NK-92 (cell line): Measurements from ENCODE around the gene ALPI.
"Not testable (repeated sequence)": the region's sequence is repeated elsewhere in the genome, so short reads cannot be mapped to it uniquely, and the experiment has no call there.

ENCODE experiments used
- DNase-seq: peaks from one replicate; lab custom pipeline; 2025; ENCODE audit not compliant: unreplicated experiment; lab: John Stamatoyannopoulos, UW

The ALPI gene

DNA sequence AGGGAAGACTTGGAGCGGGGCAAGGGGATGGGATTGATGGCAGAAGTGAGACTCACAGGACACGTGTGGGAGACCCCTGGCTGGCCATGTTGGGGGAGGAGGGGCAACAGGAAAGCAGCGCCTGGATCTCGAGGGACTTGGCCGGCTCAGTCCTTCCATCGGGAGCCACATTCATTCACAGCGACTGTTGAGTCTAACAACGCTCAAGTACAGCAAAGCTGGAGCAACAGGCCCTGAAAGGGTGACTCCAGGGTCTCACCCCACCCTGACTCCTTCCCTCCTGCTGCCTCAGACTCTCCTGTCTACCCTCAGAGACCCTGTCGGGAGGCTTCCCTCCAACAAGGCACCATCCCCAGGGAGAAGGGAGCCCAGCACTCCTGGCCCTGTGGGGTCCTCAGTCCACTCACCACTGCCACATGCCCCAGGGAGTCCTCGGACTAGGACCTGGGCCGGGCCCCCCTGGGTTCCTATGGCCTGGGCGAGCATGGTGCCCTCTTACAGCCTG lies 14.8 kb upstream of the ALPI start:
- DNase-seq: no peak

DNA sequence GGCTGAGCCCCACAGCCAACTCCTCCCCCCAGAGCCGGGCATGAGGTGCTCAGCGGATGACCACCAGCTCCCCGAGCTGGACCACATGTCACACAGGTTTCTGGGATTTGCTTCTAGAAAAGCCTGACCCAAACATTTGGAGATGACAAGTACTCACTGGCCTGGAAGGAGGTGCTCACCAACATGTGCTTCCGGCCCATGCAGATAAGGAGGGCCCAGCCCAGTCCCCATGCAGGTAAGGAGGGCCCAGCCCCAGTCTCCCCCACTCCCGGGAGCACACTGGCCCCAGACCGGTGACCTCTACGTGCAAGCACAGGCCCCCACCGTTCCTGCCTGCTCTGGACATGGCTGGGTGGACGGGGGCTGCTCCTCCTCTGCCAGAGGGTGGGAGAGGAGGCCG lies 14.0 kb upstream of the ALPI start:
- DNase-seq: not testable (repeated sequence)

- DNase-seq: not testable (repeated sequence)
Observed at GRCh38 chr2:232442431-232442830, 13.5 kb upstream of the ALPI start.

DNA sequence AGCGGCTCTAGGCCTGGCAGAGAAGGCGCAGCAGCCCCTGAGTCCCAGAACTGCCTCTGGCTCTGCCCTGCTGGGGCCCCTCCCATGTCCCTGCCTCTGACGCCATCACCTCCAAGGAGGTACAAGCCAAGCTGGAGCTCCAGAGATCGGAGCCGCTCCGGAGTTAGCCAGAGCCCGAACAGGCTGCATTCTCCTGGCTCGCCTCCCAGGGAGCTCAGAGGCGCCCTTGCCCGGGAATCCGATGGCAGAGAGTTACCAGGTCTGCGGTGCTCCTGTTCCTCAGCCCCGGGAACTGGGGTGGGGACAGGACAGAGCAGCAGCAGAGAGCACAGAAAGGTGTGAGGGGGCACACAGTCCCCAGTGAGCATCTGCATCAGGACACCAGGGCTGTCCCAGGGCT lies 12.9 kb upstream of the ALPI start:
- not testable (repeated sequence) for DNase-seq

DNA sequence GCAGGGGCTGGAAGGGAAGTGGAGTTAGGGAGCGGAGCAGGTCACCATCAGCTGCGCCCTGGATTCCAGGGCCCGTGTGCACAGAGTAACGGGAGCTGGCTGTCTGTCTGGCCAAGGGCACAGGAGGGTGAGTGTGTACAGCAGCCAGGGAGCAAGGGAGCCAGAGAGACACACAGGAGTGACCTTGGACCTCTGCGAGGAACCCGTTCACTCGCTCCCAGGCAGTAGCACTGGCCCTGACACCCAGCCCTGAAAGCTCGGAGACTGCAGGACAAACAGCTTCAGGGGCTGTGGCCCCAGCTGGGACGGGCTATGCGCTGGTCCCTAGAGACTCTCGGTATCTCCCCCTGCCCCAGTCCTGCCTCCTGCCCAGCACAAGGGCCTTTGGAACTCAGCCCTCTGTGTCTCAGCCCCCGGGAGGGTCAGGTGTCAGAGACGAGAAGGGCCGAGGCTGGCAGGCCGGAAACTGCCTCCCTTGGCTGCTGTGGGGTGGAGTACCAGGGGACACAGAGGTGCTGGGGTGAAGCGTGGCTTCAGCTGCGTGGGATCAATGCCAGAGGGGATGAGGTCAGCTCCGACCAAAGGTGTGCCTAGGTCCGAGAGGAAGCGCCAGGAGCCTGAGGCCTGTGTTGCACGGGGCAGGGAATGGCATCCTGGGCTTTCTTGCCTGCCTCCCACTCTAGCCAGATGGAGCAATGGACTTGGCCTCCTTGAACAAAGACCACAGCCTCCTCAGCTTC lies 12.1 kb upstream of the ALPI start:
- not testable (repeated sequence) for DNase-seq

- DNase-seq: no peak
Observed at GRCh38 chr2:232444409-232445148, 11.4 kb upstream of the ALPI start.

DNA sequence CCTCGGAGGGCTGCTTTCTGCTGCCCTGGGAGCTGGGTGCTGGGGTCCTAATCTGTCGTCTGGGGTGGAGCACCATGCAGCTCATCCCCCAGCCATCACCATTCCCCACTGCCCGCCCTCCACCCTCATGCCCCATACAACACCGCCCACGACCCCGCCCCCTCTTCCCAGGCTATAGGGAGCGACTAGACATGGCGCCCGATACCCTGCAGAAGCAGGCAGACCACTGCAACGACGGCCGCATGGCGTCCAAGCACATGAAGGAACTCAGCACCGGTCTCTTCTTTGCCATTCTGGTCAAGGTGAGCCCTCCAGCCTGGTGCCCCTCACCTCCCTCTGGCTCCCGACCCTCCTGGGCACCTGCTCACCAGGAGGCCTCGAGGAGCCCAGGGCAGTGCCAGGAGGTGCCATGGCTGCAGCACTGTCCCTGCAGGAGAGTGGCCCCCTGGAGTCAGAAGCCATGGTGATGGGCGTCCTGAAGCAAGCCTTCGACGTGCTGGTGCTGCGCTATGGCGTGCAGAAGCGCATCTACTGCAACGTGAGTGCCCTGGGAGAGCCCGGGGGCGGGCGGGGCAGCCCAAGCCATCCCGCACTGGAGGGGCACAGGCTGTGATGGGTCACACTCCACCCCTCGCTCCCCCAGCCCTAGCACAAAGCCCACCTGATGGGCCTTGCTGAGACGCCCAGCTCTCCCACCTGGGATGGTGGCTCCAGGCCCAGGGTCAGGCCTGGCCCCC lies 10.6 kb upstream of the ALPI start:
- DNase-seq: not testable (repeated sequence)

DNA sequence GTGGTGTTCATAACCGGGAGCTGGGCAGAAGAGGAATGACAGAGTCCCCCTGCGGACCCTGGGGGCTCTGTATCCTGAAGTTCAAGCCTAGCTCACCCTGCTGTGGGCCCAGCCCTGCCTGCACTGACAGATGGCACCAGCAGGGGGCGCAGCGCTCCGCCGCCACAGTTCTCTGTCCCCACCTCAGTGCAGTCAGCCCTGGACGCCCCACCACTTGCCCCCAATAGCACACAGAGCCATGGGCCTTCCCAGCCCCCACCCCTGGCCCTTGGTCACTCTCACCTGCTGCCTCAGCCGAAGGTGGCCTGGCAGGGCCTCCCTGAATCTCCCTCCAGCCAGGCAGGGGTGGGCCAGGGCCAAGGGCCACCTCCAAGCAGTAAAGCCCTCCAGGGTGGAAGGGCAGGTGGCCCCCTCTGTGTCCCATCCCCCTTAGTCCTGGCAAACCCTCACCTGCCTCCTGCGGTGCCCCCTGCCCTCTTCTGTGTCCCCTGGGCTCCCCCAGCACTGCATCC lies 9.6 kb upstream of the ALPI start:
- not testable (repeated sequence) for DNase-seq

- DNase-seq: no peak
Observed at GRCh38 chr2:232447091-232447620, 8.8 kb upstream of the ALPI start.

- no peak for DNase-seq
Observed at GRCh38 chr2:232447638-232448303, 8.2 kb upstream of the ALPI start.

DNA sequence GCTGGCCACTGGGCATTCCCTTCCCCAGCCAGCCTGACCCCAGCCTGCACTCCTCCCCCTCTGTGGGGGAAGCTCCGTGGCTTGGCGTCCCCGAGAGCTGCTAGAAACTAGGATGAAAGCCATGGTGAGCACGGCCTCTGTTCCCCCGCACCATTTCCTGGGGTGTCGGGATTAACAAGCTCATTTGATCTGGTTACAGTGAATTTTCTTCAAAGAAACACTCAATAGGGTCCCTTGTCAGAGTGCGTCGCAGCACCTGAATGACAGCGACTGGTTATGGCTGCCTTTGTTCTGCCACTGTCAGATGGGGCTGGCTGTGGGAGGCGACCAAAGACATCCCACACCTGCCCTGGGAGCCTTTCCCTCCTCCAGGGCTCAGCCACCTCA lies 7.7 kb upstream of the ALPI start:
- DNase-seq: no peak

DNA sequence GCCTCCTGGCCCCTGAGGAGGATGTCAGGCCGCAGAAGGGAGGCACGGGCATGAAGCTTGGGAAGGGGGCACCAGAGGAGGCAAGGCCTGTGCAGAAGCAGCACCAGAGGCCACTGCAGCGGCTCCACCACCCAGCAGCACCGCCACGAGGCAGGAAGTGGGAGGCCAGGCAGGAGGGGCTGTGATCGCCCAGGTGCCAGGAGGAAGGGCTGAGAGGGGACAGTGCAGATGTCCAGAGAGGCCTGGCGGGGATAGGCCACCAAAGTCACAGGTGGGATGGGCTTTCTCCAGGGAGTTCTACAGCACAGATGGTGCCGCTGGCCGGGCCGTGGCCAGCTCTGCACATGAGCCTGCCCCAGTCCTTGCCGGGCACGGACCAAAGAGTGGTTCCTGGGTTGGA lies 6.0 kb upstream of the ALPI start:
- DNase-seq: no peak

GRCh38 chr2:232451645-232452044 lies 4.3 kb upstream of the ALPI start:
- DNase-seq: not testable (repeated sequence)

- no peak for DNase-seq
Observed at GRCh38 chr2:232454630-232455029, 1.3 kb upstream of the ALPI start.

GRCh38 chr2:232456296-232457120 lies 555 bp downstream of the ALPI start:
- no peak for DNase-seq

DNA sequence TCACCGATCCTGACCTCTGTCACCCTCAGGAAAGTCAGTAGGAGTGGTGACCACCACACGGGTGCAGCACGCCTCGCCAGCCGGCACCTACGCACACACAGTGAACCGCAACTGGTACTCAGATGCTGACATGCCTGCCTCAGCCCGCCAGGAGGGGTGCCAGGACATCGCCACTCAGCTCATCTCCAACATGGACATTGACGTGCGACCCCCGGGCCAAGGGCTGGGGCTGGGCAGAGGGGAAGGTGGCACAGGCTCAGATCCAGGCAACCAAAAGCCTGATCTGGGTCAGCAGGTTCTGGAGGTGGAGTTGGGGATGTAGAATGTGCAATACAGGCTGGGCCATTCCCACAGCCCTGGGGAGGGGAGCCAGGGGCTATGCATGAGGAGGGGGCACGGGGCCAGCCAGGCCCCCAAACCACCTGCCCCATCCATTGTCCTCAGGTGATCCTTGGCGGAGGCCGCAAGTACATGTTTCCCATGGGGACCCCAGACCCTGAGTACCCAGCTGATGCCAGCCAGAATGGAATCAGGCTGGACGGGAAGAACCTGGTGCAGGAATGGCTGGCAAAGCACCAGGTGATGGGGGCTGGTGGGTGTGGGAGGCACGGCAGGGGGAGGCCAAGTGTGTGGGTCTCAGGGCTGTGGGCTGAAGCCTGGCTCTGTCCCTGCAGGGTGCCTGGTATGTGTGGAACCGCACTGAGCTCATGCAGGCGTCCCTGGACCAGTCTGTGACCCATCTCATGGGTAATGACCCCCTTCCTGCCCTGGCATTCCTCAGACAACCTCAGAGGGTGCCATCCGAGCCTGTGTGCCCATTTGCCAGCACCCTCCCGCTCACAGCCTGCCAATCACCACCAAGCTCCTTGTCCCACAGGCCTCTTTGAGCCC lies 1.4 kb downstream of the ALPI start:
- no peak for DNase-seq

DNA sequence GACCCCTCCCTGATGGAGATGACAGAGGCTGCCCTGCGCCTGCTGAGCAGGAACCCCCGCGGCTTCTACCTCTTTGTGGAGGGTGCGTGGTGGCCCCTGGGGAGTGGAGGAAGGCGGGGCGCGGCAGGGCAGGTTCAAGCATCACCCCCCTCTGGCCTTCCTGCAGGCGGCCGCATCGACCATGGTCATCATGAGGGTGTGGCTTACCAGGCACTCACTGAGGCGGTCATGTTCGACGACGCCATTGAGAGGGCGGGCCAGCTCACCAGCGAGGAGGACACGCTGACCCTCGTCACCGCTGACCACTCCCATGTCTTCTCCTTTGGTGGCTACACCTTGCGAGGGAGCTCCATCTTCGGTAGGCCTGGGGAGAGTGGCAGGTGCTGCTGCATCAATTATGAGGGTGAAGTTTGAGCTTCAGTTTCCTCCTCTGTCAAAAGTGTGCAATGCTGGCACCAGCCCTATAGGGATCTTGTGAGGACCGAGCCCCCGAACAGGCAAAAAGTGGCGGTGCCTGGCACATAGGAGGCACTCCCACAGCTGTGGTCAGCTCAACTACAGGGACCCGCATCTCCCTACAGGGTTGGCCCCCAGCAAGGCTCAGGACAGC lies 2.2 kb downstream of the ALPI start:
- no peak for DNase-seq

DNA sequence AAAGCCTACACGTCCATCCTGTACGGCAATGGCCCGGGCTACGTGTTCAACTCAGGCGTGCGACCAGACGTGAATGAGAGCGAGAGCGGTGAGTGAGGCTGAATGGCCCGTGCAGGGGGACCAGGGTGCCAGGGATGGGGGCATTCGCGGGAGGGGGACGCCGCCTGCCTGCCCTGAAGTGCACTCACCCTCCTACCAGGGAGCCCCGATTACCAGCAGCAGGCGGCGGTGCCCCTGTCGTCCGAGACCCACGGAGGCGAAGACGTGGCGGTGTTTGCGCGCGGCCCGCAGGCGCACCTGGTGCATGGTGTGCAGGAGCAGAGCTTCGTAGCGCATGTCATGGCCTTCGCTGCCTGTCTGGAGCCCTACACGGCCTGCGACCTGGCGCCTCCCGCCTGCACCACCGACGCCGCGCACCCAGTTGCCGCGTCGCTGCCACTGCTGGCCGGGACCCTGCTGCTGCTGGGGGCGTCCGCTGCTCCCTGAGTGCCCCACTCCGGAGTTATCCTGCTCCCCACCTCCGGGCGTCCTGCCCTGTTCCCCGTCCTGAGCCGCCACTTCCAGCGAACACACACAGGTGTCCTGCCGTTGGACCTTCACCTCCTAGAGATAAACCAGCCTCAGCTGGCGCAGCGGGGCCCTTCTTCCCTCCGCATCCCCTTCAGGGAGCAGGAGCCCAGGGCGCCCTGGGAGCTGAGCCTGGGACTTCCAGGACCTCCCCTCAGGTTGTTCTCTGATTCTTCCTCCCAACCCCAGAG lies 2.9 kb downstream of the ALPI start:
- DNase-seq: no peak
